Effector CD4-positive, alpha-beta T cell (primary cell): ENCODE results near the gene PPM1H. TPM values are rescaled to one million over a fixed set of nuclear protein-coding genes. Genes with fewer than 3 reads are reported as not detected.
"Not testable (repeated sequence)": the region's sequence is repeated elsewhere in the genome, so short reads cannot be mapped to it uniquely, and the experiment has no call there.

ENCODE experiments used
- DNase-seq: peaks from one replicate; pipeline ENCODE4 v3.0.0-alpha.2; 2020
- total RNA-seq: gene quantifications from one replicate; lab custom pipeline; 2026; lab: John Stamatoyannopoulos, UW

Gene PPM1H, protein sequence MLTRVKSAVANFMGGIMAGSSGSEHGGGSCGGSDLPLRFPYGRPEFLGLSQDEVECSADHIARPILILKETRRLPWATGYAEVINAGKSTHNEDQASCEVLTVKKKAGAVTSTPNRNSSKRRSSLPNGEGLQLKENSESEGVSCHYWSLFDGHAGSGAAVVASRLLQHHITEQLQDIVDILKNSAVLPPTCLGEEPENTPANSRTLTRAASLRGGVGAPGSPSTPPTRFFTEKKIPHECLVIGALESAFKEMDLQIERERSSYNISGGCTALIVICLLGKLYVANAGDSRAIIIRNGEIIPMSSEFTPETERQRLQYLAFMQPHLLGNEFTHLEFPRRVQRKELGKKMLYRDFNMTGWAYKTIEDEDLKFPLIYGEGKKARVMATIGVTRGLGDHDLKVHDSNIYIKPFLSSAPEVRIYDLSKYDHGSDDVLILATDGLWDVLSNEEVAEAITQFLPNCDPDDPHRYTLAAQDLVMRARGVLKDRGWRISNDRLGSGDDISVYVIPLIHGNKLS
- not detected for total RNA-seq

DNA sequence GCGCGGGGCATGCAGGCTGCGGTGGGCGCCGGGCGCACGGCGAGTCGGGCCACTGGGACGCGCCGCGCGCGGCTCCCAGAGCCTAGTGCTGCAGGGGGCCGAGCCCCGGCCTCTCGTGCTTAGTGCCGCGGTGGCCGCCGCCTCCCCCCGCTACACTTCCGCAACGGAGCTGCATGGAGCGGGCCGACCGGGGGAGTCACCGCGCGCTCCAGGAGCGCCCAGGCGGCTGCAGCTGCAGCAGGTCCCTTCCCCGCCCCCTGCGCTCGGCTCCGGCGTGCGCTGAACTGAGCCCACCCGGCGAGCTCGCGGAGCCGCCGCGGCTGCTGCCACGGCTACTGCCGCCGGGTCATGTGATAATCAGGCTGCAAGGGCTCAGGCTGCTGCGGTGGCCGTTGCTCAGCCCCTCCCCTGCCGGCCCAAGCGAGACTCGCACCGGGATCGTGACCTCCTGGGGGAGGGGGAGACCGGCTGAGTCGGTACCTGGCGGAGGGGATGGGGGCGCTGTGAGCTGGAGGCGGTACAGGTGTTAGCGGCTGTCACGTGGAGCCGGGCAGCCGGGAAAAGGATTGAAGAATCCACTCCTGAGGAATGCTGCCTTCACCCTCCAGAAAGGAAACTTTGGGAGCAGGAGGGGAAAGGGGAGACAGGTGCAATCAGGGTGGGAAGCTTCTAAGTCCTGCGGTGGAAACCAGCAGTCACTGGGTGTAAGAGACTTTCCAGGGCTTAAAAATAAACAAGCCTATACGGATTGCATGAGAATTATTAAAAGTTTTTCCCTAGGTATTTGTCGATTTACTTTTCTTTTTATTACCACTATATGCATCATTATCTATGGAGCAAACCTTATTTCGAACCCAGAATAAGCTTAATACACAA lies at the start of gene PPM1H:
PPM1H (minus strand) TSS at position 352 of the 876 bp plus-strand sequence. CDS start 414 bp downstream, outside the sequence.
- DNase-seq, result no peak

DNA sequence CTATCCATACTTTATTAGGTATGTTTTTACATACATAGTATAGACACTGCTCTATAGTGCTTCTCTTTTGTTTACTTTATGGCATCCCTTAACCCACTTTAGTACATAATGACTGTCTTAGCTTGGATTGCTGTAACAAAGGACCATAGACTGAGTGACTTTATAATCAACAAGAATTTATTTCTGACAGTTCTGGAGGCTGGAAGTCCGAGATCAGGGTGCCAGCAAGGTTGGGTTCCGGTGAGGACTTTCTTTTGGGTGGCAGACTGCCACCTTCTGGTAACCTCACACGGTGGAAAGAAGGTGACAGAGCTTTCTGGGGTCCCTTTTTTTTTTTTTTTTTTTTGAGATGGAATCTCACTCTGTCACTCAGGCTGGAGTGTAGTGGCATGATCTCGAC lies 48.6 kb upstream of the PPM1H start:
- no peak for DNase-seq

DNA sequence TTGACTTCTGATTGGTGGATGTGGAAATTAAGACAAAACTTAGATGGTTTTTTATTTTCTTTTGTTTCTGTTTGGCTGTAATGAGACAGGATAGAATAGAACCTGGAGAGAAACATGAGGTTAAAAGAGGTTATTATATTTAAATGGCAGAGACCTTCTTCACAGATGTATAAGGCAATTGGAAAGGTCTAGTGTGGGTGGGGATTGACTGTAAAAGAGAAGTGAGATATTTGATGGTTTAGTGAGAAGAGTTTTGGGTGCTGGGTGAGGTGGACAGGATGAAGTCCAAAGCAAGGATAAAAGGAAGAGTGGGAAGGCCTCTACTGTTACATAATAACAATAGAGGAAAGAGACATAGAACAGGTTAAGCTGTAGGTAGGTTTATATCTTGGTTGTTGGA lies 43.8 kb upstream of the PPM1H start:
- no peak for DNase-seq

DNA sequence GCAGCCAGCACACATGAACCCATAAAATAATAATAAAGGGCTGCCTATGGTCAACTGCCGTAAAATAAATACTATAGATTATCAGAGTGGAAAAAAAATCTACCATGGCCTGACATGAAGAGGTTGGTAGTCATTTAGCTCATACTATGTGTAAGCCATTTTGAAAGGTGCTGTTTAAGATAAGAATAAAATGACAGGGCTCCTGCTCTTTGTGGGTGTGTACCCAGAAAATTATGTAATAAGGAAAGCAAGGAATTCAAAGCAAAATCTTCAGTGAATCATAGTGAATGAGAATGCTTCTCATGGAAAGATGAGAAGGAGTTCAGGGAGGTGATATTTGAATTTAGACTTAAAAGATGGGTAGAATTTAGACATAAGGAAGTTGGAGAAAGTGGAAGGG lies 42.9 kb upstream of the PPM1H start:
- DNase-seq, result no peak

DNA sequence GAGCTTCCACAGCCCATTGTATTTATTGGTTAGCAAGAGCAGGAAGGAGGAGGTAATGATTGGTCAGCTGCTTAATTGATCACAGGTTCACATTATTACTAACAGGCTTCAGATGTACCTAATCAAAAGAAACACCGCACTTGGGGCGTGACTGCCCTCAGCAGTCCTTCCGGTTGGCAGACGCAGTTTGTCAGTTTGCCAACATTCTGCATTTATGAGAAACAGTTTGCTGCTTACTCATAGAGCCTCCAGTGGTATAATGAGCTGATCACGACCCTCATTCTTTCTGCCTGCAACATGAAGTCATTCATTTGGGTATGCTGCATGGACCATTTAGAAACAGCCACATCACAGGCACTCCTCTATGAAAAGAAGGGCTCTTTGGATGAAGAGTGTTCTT lies 42.5 kb upstream of the PPM1H start:
- DNase-seq, result no peak

DNA sequence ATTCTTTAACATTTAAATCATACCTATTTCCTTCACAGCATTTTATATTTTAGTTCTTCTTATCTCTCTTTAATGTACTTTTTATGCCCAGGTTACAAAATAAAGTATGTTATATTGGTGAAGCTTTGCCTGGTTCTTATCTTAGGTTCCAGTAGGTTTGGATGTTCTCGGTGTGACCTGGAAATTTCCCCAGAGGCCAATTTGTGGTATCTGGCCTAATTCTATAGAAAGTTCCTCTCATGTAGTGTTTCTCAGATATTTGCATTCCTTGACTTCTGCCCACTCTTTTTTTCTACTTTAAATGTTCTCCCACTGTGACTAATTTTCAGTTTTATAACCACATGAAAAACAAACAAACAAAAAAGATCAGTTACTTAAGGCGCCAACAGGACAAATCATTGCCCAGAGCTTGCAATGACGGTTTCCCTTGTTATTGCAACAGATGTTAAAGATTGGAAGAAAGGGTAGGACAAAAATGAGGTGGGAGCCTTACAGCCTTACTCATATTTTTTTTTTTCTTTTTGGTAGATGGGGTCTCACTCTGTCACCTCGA lies 41.2 kb upstream of the PPM1H start:
- DNase-seq, result no peak

DNA sequence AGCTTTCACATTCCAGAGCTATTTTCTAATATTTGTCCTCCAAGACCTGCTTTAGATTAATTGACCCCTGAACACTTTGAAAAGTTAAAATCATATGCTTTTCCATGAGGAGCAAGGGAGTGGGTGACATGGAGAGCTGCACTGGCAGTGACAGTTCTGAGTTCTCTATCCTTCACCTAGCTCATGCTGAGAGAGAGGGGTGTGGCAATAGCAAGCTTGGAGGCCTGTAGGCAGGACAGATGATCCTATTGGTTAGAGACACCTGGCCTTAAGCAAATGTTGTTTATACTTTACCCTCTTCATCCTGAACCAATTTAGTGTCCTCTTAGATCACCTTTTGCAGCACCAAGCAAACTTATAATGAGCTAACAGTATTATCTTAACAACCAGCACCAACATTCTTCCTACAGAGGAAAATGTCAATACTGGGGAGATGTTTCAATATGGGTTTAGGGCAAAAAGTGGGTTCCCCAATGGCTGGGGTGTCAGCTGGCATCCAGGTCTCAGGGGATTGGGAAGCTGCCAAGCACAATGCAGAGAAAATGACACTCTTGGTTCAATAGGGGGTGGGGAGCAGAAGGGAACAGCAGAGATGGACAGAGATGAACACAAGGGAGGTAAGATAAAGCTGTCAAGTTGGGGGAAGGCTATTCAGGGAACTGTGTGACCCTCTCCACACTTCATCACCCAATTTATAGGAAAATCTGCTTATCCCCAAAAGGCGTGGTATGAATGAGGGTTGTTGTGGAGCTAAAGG lies 37.0 kb upstream of the PPM1H start:
- no peak for DNase-seq

DNA sequence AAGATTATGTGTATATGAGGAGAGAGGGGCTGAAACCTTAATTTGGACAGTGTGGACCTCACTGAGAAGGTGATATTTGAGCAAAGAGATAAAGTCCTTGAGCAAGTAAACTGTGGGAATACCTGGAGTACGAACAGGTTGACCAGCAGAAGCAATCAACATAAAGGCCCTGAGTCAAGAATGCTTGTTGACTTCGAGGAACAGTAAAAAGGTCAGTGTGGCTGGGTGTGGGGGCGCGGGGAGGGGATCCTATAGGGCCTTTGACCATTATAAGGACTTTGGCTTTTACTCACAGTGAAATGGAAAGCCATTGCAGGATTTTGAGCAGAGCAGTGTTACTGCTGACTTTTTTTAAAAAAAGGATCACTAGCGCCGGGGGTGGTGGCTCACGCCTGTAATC lies 34.7 kb upstream of the PPM1H start:
- DNase-seq, result no peak

DNA sequence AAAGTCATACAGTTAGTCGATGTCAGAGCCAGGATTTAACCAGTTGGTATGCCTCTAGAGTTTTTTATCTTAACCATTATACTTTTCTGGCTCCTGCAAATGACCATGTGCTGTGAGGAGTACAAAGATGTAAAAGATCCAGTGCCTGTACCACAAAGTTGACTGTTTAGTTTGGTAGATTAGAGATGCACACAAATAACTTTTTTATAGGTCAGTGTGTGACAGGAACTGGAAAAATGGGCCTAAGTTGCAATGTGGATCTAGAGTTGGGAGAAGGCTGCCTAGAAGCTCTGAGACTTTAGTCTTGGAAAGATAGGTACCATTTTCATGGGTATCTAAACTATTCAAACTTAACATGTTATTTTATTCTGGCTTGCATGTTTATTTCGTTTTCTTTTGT lies 32.8 kb upstream of the PPM1H start:
- DNase-seq, result no peak

DNA sequence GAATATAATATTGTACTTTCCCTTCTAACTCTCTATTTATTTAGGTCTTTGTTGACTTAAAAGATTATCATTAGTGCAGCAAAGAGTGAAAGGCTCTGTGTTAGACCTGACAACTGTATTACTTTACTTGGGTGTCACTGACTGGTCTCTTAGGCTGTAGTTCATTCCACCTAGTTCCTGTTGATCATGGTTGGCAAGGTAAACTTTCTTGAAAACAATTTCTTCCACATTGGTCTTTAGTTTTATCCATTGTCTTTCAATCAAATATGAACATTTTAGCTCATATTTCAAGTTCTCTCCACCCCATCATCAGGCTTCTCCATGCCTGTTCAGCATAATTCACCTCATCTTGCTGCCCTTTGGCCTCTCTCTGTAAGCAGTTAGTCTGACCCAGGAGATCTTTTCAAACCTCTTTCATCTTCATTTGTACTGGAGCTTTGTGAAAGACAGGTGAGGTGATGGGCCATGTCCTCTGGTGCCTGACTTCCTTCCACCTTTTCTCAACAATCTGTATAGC lies 32.1 kb upstream of the PPM1H start:
- DNase-seq, result no peak

DNA sequence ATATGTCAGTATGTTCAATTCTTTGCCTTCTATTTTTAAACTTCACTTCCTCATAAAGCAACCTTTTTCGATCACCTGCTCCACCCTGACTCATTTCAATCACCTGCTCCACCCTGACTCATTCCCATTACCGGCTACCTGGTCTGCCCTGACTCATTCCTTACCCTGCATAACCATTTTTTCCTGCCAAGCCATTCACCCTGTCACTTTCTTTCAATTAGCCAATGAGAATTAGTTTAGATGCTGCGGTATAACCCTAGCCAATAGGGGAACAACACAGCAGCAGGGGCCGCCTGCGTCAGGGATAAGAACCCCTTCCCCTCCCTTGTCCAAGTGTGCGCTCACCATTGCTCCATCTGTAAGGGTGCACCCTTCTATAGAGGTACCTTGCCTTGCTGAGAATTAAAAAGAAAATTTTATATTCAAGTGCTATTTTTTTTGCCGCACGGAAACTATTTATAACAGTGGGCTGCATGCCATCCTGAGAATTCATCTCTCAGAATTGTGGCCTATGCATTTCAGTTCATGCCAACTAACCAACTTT lies 31.6 kb upstream of the PPM1H start:
- not testable (repeated sequence) for DNase-seq

DNA sequence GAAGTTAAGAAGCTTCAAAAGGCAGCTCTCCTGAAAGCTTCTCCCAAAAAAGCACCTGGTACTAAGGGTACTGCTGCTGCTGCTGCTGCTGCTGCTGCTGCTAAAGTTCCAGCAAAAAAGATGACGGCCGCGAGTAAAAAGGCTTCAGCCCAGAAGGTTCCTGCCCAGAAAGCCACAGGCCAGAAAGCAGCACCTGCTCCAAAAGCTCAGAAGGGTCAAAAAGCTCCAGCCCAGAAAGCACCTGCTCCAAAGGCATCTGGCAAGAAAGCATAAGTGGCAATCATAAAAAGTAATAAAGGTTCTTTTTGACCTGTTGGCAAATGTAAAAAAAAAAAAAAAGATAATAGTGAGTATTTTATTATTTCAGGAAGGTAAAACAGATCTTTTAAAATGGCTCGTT lies 30.8 kb upstream of the PPM1H start:
- DNase-seq, result not testable (repeated sequence)

DNA sequence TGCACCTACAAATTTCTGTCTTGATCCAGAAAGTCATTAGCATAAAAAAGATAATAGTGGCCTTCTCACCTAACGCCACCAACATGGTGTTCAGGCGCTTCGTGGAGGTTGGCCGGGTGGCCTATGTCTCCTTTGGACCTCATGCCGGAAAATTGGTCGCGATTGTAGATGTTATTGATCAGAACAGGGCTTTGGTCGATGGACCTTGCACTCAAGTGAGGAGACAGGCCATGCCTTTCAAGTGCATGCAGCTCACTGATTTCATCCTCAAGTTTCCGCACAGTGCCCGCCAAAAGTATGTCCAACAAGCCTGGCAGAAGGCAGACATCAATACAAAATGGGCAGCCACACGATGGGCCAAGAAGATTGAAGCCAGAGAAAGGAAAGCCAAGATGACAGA lies 30.3 kb upstream of the PPM1H start:
- DNase-seq, result not testable (repeated sequence)

DNA sequence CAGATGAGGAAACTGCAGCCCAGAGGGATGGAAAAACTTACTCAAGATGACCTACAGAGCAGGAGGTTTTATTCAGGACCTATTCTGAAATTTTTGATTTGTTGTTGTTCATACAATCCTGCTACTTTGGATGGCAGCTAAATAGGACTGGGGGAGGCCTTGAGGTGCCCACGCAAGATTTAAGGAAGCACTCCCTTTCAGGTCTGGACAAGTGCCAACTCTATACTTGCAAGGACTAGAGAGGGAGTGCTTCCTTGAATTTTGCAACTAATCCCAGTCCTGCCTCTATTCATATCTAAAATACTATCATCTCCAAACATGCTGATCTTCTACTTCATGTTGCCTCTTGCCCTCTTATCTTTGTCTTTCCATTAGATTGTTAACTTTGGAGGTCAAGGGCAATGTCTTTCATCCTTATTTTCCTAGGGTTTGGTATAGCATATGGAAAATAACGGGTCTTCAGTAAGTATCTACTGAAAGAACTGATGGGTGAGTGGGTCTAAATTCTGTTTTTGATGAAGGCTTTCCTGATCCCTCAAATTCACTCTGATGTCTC lies 28.6 kb upstream of the PPM1H start:
- DNase-seq, result no peak

DNA sequence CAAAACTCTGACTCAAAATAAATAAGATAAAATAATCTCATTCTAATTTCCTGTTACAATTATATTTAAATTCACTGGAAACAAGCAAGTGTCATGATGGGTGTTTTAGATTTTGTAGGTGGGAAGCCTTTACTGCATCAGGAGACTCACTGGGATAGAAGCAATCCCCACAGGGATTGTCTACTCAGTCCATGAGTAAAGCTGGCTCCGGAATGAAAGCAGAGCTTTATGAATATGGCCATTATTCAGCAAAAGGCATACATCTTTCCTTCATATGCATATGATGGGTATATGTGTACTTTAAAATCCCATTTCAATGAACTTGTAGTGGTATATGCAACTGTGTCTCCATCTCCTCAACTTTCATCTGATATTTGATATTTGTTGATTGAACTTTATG lies 25.4 kb upstream of the PPM1H start:
- no peak for DNase-seq

DNA sequence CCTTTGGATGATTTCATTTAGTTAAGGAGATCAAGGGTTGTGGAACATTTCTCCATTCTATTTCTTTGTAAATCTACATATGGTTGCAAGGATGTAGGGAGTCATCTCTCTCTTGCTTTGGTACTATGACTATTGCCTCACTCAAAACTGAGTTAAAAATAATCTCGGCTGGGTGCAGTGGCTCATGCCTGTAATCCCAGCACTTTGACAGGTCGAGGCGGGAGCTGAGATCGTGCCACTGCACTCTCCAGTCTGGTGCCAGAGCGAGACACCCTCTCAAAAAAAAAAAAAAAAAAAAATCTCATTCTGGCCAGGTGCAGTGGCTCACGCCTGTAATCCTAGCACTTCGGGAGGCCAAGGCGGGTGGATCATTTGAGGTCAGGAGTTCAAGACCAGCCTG lies 24.8 kb upstream of the PPM1H start:
- DNase-seq, result no peak

DNA sequence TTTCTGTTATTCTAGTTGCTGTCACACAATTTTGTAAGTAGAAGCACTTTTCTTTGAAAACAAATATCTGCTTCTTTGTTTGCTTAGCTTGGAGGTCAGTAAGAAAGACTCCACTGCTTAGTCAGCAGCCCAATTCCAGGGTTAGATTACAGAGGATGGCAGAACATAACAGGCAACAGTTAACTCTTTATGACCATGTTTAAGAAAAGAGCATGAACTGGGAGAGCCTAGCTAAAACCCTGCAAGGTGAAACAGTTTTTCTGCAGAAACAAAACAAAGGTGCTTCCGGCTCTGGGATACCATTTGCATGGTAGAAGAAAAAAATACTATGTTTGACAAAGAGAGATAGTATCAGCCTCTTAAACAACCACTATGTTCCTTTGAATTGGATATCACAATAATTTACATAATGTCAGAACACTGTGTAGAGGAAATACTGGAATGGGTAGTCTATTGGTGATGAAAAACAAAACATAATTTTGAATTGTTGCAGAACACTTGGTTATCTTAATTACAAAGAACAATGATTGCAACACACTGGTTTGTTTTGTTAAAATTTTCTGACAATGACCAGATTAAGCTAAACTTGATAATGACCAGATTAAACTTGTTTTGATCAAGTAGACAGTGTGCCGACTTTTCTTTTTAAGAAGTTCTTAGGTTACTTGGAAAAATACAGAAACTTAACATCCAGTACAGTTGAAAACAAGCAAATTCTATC lies 22.4 kb upstream of the PPM1H start:
- no peak for DNase-seq

DNA sequence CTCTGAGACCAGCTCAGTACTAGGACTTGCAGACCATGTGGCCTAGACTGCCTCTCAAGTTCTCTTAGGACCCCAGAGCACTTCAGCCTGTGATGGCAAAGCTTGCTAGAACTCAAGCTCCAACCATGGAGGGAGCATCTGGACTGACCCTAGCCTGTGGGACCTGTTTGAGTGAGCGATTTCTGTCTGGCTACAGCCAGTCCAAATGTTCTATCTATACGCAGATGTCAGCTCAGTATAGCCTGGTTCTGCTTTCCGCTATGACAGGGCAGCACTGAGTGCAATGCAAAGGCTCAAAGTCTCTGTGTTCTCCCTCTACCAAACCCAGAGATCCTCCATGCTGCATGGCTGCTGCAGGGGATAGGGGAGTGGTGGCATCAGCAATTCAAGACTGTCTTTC lies 20.7 kb upstream of the PPM1H start:
- no peak for DNase-seq

DNA sequence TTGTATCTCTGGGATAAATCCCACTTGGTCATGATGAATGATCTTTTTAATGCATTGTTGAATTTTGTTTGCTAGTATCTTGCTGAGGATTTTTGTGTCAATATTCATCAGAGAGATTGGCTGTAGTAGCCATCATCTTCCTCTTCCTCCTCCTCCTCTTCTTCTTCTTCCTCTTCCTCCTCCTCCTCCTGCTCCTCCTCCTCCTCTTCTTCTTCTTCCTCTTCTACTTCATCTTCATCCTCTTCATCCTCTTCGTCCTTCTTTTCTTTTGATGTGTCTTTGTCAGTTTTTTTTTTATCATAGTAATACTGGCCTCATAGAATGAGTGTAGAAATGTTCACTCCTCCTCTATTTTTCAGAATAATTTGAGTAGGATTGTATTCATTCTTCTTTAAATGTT lies 15.4 kb upstream of the PPM1H start:
- no peak for DNase-seq

DNA sequence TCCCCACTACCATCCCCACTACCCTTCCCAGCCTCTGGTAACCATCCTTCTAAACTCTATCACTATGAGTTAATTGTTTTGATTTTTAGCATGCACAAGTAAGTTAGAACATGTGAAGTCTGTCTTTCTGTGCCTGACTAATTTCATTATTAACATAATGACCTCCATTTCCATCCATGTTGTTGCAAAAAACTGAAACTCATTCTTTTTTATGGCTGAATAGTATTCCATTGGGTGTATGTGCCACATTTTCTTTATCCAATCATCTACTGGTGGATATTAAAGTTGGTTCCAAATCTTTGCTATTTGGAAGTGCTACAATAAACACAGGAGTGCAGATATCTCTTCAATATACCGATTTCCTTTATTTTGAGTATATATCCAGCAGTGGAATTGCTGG lies 13.2 kb upstream of the PPM1H start:
- DNase-seq, result no peak

DNA sequence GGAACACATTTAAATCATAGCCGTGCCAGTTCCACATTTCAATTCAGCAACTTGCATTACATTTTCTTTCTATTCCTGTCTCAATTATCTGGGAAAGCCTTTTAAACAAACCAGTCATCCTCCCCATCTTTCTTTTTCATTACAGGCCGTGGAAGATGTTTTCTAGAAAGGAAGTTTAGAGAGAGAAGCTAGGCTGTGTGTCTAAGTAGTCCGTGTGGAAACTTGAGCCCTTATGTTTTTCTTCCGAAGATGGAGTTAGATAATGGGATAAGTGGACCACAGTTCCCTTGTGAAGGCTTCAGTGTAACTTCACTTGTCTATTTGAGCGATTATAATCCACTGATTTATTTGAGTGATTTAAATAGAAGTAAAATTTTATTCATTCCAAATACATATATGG lies 12.4 kb upstream of the PPM1H start:
- DNase-seq, result no peak
